ENCODE measurements around the gene PTGS1.
"Not testable (repeated sequence)": the region's sequence is repeated elsewhere in the genome, so short reads cannot be mapped to it uniquely, and the experiment has no call there.

PTGS1 gene

DNA sequence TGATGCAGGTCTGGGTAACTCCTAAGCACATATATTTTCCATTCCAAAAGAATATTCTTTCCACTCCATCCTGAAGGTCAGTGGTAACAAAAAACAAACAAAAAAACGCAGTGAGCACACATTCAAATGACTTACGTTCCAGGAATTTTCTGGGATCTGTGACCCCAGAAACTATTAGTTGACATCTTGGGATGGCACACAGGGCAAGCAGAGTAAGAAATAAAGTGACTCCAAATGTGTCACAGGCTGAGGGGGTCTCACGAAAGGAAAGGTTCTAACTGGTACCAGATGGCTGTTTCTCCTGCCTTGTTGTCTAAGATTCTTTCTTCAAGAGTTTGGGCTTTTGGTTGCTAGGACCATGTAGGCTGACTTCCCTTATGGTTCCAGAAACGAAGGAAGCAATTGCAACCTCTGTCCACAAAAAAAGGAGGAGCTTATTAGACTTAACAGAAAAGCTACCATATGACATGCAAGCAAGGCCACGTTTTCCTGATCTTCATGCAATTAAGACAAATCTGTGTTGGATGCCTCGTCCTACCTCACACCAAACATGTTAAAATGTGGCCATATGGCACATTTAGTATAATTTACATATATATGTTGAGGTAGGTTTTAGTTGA, 32.7 kb downstream of the PTGS1 start:
- TF ChIP-seq CTCF (IDR thresholded peaks at IDR 0.05): no peak
- intact Hi-C loops (cut with DNase I; ENCODE audit: low total_unique reads): no loop called here
- H3K9me3 ChIP-seq: no peaks in the 10 kb centered on the region
- H3K4me3 ChIP-seq: no peak overlapping the region
- peaks cover 0 to 15% of the 10 kb centered on the region in 2 donors for H3K27me3 ChIP-seq
- no peak overlapping the region for H3K27ac ChIP-seq
- DNase-seq: no peak
- H3K36me3 ChIP-seq: no peaks in the 10 kb centered on the region
- no peaks in the 10 kb centered on the region for H3K4me1 ChIP-seq

GRCh38 chr9:122405304-122406069, 34.7 kb downstream of the PTGS1 start:
- DNase-seq; intact Hi-C loops (cut with DNase I; ENCODE audit: low total_unique reads); H3K4me1 ChIP-seq; H3K27ac ChIP-seq; H3K9me3 ChIP-seq; H3K36me3 ChIP-seq: not testable (repeated sequence)
- Histone ChIP-seq H3K27me3 (peaks cover 0 to 12% of the 10 kb centered on the region in 2 donors), H3K4me3 (peak overlapping the region in 1 of 2 donors; percentile 49)

DNA sequence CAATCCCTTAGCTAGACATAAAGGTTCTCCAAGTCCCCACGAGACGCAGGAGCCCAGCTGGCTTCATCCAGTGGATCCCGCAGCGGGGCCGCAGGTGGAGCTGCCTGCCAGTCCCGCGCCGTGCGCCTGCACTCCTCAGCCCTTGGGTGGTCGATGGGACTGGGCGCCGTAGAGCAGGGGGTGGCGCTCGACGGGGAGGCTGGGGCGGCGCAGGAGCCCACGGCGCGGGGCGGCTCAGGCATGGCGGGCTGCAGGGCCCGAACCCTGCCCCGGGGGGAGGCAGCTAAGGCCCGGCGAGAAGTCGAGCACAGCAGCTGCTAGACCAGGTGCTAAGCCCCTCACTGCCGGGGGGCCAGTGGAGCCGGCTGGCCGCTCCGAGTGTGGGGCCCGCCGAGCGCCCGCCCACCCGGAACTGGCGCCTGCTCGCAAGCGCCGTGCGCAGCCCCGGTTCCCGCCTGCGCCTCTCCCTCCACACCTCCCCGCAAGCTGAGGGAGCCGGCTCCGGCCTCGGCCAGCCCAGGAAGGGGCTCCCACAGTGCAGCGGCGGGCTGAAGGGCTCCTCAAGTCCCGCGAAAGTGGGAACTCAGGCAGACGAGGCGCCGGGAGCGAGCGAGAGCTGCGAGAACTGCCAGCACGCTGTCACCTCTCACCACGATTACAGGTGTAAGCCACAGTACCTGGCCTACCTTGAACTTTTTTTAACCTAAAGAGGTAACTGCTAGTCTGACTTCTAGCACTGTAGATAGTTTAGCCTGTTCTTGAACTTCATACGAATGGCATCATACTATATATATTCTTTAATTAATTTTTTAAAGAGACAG, 35.5 kb downstream of the PTGS1 start:
- Histone ChIP-seq H3K4me3 (peak overlapping the region in 1 of 2 donors; percentile 49), H3K9me3 (no peaks in the 10 kb centered on the region), H3K27me3 (peaks cover 0 to 12% of the 10 kb centered on the region in 2 donors), H3K36me3 (no peaks in the 10 kb centered on the region), H3K27ac (no peak overlapping the region), H3K4me1 (no peaks in the 10 kb centered on the region)
- intact Hi-C loops (cut with DNase I; ENCODE audit: low total_unique reads): no loop called here
- no peak for TF ChIP-seq CTCF (IDR thresholded peaks at IDR 0.05)
- DNase-seq: no peak

DNA sequence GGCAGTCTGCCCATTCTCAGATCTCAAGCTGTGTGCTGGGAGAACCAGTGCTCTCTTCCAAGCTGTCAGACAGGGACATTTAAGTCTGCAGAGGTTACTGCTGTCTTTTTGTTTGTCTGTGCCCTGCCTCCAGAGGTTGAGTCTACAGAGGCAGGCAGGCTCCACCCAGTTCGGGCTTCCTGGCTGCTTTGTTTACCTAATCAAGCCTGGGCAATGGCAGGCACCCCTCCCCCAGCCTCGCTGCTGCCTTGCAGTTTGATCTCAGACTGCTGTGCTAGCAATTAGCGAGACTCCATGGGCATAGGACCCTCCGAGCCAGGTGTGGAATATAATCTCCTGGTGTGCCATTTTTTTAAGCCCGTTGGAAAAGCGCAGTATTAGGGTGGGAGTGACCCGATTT, 43.3 kb downstream of the PTGS1 start:
- DNase-seq; intact Hi-C loops (cut with DNase I; ENCODE audit: low total_unique reads); H3K27ac ChIP-seq; H3K4me1 ChIP-seq; H3K4me3 ChIP-seq; H3K9me3 ChIP-seq; H3K36me3 ChIP-seq; H3K27me3 ChIP-seq: not testable (repeated sequence)

GRCh38 chr9:122418016-122418415, 47.2 kb downstream of the PTGS1 start:
- DNase-seq: no peak
- Histone ChIP-seq H3K36me3 (no peaks in the 10 kb centered on the region), H3K4me1 (no peaks in the 10 kb centered on the region), H3K4me3 (no peak overlapping the region), H3K9me3 (peaks cover 0 to 3% (median 0%) of the 10 kb centered on the region in 3 donors), H3K27me3 (no peaks in the 10 kb centered on the region), H3K27ac (no peak overlapping the region)
- intact Hi-C loops (cut with DNase I; ENCODE audit: low total_unique reads): no loop called here
- no peak for TF ChIP-seq CTCF (IDR thresholded peaks at IDR 0.05)

GRCh38 chr9:122420315-122420714, 49.5 kb downstream of the PTGS1 start:
- H3K27me3 ChIP-seq: no peaks in the 10 kb centered on the region
- no peak for TF ChIP-seq CTCF (IDR thresholded peaks at IDR 0.05)
- no peaks in the 10 kb centered on the region for H3K9me3 ChIP-seq
- H3K27ac ChIP-seq: no peak overlapping the region
- intact Hi-C loops (cut with DNase I; ENCODE audit: low total_unique reads): no loop called here
- H3K4me1 ChIP-seq: no peaks in the 10 kb centered on the region
- H3K4me3 ChIP-seq: no peak overlapping the region
- no peaks in the 10 kb centered on the region for H3K36me3 ChIP-seq
- DNase-seq: no peak
